ENCODE data around the gene NUDCD2.
A peak's percentile ranks its signal among the peaks of the same experiment; 100 is the strongest.

Gene NUDCD2, protein sequence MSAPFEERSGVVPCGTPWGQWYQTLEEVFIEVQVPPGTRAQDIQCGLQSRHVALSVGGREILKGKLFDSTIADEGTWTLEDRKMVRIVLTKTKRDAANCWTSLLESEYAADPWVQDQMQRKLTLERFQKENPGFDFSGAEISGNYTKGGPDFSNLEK

DNA sequence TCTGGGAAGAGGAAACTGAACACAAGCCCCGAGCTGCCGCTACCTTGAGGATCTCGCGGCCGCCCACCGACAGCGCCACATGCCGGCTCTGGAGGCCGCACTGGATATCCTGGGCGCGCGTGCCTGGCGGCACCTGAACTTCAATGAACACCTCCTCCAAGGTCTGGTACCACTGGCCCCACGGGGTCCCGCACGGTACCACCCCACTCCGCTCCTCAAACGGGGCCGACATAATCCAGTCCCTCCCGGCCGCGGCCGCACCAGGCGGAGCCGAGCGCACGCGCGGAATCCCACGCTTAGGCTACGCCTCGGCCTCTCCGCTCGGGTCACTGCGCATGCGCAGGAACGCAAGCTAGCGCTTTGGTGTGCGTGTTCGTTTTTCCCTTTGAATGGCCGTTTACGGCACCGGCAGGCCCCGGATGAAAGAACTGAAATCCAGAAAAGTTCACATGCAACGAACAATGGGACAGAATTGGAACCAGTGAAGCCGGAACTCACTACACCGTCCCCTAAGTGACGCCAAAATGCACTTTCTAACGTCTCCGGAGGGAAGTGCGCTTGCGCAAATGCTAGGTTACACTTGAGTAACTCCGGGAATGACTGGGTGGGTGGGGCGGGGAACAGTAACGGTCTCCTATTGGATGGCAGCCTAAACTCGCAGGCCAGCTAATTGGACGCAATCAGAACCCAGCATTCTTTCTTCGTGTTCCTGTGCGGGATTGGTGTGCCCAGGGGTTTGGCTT lies at the start of gene NUDCD2:
TSS of gene NUDCD2 (minus strand) at position 284 of the 743 bp plus-strand sequence. CDS start at position 232, 52 bp downstream.
- peak; percentile 88 for DNase-seq (ENCODE audit: low read depth)

DNA sequence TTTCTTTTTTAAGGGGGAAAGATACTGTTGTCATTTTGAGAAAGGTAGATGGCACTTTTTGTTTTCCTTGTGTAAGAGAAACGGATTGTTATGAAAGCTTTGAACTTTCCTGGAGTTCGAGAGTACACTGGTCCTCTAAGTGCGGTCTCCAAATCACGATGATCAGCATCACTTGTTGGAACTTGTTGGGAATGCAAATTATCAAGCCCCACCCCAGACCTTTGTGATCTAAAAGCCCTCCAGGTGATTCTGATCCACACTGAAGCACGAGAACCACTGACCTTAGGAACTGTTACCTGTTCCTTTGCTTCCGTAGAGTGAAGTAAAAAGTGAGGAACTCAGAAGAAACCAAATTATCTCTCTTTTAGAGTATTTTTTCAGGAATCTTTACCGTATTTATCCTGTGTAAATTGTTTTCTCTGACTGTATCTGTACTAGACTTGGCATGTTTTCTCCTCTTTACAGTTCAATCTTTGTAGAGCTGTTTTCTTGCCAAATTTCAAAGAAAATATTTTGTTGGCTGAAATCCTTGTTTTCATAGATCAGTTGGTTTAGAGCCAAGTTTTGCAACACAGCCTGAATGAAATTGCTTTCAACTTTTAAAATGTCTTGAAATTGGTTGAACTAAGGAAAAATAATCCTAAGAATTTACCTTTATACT lies 49.5 kb upstream of the NUDCD2 start:
- DNase-seq (ENCODE audit: low read depth): no peak

DNA sequence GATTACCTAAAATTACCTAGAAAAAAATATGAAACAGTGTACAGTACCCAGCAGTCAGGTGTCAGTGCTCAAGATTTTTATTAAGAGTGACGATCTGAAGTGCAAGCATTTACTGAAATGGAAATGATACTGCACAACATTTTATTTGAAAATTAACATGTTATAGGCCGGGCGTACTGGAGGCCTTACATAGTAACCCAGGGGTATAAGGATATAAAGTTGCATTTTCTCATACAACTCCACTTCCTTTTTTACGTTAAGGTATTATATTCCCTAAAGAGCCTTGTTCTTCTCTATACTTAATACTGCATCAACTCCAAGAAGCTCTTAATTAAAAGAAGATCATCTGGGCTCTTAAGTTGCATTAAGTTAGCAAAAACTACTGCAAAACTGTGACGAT lies 48.9 kb upstream of the NUDCD2 start:
- DNase-seq (ENCODE audit: low read depth): no peak

DNA sequence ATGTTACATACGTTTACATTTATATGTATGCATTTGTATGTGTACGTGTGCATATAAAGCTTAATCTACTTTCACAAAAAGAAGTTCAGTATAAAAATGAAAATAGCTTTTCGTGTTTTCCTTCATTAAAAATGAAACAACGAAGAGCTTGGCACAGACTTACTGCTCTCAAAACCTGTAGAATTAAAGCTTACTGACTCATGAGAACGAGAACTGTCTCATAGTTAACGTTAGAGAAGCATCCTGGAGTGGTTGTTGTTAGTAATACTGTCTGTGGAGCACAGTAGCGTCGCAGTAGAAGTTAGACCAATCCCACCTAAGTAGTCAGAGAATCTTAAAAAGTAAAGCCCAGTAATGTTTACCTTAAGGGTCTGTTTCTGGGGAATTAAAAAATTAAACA lies 46.8 kb upstream of the NUDCD2 start:
- no peak for DNase-seq (ENCODE audit: low read depth)

DNA sequence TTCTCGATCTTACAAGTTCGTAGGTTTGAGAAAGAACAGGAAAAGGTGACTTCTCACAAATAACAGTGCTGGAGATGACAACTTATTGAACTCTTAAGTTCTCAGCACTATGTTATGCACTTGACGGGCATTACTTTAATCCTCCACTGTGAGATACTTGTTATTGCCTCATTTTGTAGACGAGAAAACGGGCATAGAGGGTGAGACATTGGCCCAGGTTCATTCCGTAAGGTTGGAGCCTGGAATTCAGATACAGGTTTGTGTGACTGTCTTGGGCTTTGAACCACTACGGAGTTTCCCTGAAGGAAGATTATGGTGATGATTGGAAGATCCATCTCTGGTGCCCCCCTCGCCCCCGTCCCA lies 46.2 kb upstream of the NUDCD2 start:
- no peak for DNase-seq (ENCODE audit: low read depth)

DNA sequence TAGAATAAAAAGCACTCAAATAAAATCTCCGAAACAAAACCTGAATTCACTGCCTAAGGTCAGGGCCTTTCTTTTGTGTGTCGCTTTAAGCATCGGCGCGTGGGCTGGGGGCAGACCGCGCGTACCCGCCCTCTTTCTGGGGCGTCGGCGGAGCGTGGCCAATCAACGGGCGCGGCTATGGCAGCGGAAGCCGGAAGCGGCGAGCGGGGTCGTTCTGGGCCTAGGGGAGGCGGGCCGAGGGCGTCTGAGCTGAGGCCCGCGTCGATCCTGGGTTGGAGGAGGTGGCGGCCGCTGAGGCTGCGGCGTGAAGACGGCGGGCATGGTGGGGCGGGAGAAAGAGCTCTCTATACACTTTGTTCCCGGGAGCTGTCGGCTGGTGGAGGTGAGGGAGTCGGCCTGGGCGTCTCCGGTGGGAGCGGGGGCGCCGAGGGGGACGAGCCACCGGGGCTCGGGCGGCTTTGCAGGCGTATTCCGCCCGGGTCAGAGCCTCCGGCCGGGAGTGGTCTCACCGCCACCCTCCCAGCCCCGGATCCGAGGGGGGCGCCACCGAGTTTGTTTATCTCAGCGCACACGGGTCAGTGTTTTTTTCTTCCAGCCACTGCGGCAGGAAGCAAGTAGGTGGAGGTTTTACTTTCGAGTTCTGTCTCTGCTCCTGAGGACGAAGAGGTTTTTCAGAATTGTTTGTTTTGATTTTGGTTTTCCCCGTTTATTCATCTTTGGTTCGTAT lies 45.6 kb upstream of the NUDCD2 start, which contains the start of gene MAT2B:
TSS of gene MAT2B (plus strand) at position 252 of the 727 bp plus-strand sequence. CDS start at position 320, 68 bp downstream.
- peak; percentile 95 for DNase-seq (ENCODE audit: low read depth)

DNA sequence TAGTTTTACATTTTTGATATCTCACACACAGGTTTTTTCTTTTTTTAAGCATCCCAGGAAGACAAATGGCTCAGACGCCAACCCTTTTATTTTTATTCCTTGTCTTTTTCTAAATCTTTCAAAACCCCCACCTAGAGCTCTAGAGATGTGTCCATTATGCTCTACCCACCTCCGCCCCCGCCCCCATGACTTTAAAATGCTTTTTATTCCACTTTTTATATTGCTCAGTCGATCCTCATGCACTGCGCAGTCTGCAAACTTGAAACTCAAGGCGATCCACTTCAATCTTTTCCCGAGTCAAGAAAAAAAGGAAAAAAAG lies 45.1 kb upstream of the NUDCD2 start:
- no peak for DNase-seq (ENCODE audit: low read depth)

DNA sequence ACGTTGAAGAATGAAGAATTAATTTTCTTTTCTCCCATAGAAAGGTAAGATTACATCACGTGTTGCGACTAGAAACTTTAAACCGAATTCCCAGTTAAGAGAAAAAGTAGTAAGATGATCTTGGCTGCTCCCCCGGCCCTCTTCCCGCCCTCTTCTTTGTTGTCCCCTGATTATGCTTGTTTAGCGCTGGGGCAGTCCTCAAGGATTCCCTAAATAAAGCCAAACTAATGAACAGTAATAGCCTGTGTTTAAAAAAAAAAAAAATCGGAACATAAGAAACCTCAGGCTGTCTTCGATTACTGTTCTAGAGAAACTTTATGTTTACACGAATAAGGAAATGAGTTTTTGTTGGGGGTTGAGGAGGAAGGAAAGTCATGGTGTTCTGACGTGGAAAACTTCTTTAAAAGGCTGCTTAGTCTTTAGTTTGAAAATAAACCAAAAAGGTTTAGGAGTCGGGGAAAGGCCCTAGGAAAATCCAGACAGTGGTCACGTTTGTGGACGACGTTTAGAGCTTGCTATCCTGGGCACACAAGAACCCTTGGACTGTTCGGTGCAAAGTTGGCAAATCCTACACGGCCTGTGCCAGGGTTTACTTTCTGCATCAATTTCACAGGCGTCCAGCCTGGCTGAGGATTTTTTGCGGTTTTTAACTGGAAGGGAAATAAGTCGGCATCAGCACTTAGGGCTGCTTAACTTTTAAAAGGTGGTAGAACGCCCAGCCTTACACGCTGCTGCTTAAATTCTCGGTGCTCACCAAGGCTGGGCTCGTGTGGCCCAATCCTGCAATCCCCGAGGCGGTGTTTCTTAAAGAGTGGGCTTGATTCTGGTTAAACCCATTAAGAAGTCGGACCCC lies 44.4 kb upstream of the NUDCD2 start:
- DNase-seq (ENCODE audit: low read depth): peak; percentile 36

DNA sequence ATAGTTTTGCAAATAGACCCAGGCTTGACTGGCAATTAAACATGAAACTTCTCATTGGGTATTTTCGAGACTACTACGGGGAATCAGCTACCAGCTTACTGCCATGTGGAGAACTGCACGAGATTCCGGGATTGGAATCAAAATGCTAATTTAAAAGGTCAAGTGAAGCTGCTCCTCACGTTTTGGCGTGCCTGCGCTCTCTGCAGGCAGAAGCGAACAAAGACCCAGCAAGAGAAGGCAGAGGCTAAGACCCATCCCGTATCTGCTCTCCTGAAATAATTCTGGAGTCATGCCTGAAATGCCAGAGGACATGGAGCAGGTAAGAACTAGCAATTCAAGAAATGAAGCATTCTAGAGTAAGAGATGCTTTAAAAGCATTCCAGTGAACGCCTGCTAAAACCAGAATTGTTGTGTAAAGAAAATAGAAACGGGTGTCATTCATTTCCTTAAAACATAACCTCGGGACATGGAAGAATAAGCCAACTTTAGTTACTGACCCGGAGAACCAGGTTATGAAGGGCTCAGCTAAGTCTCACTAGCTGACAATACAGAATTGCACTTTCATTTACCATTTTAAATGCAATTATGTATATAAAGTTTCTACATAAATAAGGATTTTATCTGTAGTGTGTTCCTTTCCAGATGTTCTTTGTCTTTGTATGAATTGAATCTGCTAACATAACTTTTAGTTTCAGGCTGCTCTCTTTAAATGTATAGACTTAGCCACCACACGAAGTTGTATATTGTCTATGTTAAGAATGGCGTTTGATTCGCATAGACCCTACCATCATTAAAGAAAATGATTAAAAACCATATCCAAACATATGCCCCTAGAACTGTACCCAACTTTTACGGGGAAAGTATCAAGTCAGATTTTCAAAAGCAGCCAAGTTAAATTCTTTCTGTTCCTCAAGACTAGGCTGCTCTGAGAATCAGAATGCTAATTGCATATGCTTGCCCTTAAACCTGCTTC lies 43.5 kb upstream of the NUDCD2 start:
- no peak for DNase-seq (ENCODE audit: low read depth)

DNA sequence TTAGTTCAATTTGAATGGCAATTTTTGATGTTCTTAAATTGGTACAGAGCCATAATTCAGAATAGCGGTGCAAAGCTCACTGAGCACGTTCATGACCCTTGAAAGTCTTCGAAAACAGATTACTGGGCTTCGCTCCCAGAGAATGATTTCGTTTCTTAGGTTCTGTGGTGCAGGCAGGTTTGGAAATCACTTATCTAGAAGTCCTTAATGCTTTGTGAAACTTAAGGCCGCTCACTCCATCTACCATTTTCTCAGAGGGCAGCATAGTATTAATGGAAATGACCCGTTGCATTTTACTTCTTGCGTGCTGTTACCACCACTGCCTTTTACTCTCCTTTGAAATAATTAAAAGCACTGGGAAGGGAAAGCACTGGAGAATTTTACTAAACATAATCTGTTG lies 42.6 kb upstream of the NUDCD2 start:
- no peak for DNase-seq (ENCODE audit: low read depth)

DNA sequence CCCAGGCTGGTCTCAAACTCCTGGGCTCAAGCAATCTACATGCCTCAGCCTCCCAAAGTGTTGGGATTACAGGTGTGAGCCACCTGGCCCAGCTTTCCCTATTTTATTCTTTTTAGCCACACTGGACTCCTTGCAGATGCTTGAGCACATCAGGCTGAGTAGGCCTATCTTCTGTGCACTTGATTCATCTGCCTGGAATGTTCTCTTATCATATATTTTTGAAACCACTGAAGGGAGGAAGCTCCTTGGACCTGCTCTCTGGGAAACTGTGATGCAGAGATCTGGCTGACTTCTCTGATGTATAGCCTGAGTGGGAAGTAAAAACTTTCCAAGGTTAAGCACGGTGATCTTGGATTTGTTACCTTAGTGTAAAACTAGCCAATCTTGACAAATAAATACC lies 39.0 kb upstream of the NUDCD2 start:
- no peak for DNase-seq (ENCODE audit: low read depth)

DNA sequence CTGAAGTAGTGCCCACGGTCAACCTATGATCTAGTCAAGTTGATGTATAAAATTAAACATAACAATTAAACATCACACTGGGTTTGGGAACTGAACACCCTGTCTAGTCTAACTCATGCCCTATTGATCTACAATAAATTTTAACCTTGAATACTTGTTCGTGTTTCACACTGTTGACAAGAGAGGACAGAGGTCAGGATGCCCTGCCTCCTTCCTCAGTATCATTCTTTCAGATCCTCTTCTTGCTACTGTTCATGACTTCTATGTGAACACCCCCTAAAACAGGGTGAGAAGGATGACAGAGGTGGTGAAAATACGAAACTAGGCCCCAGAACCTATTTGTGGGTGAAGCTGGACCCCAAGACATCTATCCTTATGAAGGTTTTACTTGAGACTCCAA lies 37.4 kb upstream of the NUDCD2 start:
- no peak for DNase-seq (ENCODE audit: low read depth)

DNA sequence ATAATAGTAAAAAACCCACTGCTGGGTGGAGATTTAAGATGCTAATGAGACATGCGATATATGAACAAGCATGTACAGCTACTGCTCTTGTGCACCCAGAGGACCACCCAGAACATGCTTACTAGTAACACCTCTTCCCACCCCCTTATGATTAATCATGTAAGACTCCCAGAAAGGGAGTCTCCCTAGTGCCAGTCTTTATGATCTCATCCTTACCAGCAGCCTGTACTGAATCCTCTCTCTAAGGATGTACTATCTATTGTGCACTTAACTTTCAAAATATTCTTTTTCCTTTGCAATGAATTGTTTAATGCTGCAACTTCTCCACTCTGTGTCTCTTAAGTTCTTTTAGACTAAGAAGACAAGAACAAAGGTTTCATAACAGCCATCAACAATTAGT lies 36.4 kb upstream of the NUDCD2 start:
- no peak for DNase-seq (ENCODE audit: low read depth)

DNA sequence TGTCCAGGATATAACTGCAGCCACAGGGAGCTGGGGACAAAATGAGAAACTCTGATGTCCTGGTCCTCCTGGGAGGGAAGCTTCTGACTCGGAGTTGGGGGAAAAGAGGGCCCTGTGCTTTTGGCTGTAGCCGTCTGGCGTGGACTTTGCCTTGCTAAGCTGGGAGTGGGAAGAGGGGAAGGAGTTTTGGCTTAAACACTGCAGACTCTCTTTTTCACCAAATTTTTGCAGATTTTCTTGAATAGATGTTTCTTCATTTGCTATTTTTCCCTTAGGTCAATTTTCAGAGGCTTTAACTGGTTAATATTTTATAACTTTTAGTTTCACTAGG lies 29.8 kb upstream of the NUDCD2 start:
- DNase-seq (ENCODE audit: low read depth): no peak

DNA sequence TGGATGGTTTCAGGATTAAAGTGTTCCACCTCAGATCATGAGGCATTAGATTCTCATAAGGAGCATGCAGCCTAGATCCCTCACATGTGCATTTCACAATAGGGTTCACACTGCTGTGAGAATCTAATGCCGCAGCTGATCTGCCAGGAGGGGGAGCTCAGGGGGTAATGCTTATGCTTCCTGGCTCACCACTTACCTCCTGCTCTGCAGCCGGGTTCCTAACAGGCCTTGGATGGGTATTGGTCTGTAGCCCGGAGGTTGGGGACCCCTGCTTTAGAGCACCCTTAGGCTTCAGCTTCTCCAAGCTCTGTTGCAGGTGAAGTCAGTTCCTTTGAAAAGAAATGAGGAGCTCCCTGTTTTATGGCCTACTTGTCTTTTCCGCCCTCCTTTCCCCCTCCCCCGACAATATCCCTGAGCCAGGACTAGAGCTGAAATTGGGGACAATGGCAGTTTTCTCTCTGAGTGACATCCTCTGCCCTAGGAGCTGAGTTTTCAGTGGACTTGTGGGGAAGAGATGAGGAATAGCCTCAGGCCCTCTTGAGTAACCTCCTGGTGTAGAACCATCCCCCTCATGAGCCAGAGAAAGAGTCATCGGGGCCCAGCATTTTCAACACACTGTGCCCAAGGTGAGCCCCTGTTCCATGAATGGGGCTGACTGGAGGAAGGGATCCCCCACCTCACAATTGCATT lies 29.3 kb upstream of the NUDCD2 start:
- no peak for DNase-seq (ENCODE audit: low read depth)

DNA sequence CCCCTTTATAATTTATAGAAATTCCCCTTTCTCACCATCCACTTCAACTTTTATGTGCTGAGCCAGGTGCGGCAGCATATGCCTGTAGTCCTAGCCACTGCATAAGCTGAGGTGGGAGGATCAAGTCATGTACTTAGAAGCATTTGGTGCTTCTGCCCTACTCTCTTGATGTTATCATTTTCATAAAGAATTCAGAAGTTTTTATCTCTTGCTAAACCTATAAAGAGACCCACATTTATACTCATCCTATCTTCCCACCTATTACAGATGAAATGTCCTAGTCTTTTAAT lies 19.0 kb upstream of the NUDCD2 start:
- no peak for DNase-seq (ENCODE audit: low read depth)

DNA sequence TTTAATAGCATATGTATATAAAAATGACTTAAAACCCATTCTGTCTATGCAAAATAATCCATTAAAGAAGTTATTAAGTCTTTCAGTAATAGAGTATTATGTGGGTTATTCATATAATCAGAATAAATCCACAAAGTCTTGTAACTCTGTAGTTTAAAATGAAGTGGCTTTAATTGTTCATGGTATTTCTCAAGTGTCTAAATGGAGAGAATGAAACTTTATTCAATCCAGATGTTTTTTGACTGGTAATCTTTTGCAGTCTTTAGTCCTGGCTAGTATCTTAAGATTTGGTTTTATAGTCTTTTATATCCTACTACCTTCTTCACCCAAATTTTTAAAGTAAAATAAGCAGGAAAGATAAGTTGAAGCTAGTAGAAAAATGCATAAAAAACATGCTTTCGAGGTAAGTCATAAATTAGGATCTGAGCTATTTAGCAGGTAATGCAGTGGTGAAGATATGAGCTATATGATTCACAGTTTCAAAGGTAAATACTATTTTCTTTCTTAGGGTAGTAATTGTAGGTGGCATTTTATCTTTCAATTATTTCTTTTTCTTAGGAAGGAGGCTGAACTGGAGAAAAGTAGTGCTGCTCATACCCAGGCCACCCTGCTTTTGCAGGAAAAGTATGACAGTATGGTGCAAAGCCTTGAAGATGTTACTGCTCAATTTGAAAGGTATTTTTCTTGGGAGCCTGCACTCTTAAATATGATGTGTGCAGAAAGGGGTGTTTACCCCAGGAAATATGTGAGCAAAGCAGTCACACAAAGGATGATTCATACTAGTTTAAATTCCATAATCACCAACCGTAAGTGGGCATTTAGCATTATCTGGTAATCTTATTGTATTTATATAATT lies 18.5 kb upstream of the NUDCD2 start:
- DNase-seq (ENCODE audit: low read depth): no peak

DNA sequence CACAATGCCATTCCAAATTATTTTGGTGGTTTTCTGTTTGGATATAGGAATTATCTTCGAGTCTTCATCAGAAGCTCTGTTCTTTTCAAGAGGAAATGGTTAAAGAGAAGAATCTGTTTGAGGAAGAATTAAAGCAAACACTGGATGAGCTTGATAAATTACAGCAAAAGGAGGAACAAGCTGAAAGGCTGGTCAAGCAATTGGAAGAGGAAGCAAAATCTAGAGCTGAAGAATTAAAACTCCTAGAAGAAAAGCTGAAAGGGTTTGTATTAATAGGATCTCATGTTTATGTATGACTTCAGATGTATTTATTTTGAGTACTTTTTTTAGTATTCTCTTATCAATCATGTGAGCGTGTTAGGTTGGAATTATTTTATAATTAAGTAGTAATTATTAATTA lies 15.5 kb upstream of the NUDCD2 start:
- DNase-seq (ENCODE audit: low read depth): no peak

DNA sequence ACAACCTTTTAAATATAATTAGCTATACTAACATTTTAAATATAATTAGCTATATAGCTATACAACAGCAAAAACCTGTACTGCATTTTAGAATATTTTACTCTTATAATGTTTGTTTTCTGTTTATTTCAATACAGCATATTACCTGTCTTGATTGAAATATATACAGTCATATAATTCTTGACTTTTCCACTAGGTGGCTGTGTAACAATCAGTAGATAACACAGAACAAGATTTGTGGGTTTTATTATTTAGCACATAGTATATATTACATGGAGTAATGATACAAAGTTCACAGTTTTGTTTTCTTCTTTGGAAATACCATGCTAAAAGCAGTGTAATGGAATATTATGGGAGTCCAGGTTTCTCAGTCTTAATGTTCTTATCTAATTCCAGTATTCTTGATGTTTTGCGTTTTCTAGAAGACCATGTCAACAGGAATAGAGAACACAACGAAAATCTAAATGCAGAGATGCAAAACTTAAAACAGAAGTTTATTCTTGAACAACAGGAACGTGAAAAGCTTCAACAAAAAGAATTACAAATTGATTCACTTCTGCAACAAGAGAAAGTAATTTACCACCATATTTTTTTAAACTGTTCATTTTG lies 13.8 kb upstream of the NUDCD2 start:
- no peak for DNase-seq (ENCODE audit: low read depth)
